Lower leg skin (tissue), 4 donors: ENCODE measurements around the gene SLC40A1. TPM values are rescaled to one million over a fixed set of nuclear protein-coding genes. Genes with fewer than 3 reads are reported as not detected.

ENCODE experiments used
- DNase-seq, 2 donors: peaks; one replicate each; pipeline ENCODE4 v3.0.0-alpha.2; 2019; ENCODE audit warnings: low spot score in 2 of 2
- H3K4me3 ChIP-seq: fragments of 200-600 bp; sonication (generic); 2 replicates; pipeline ENCODE4 v1.5.1; 2017; ENCODE audit warnings: mild to moderate bottlenecking, low read depth; ENCODE audit not compliant: poor library complexity, severe bottlenecking
- POLR2A ChIP-seq, 2 donors: fragments of 450-650 bp; IDR thresholded peaks; one replicate each; pipeline ENCODE4 v1.6.1; 2016 to 2017; ENCODE audit warnings: antibody characterized with exemption in 2 of 2, mild to moderate bottlenecking in 1 of 2, moderate library complexity in 1 of 2
- WGBS, 2 donors: methylation state at CpG; one replicate each; pipeline ENCODE4 v1.1.5; 2018; 5-methylcytosine and 5-hydroxymethylcytosine counted together
- intact Hi-C: fragments of 100-400 bp; cut with DNase I; formaldehyde crosslinking; loops from one replicate; pipeline ENCODE4 v1.15.0; 2023; ENCODE audit warnings: low total_unique reads
- total RNA-seq, 4 donors: library from RNA; depleted of rRNA; stranded (reverse); fragments of >200 nt; gene quantifications; one replicate each; pipeline ENCODE4 v1.1.0, GENCODE V29; 2016
- TF ChIP-seq, protein P1 (sequence below), 3 donors: fragments of 450-650 bp; IDR thresholded peaks; one replicate each; pipeline ENCODE4 v1.5.1; 2016; ENCODE audit warnings: antibody characterized with exemption in 3 of 3, mild to moderate bottlenecking in 3 of 3, moderate library complexity in 2 of 3

SLC40A1 gene
- total RNA-seq, 4 donors from 2014 or later = 16.0 to 33.1 (median 18.1) TPM

DNA sequence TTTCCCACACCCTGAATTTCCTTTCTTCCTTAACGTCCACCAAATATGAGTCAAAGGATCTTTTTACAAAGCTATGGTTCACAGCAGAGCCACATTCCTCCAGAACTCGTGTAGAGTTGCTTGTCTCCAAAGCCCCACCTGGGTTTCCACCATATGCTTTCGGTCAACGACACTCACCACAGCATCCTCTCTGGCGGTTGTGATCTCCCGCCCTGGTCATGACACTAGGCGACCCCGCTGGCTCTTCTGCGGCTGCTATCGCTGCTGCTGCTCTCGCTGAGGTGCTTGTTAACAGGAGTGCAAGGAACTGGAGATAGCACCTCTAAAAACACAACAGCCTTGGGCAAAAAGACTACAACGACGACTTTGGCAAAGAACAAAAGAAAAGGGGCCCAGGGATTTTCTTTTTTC lies 340 bp downstream of the SLC40A1 start:
- TF ChIP-seq, protein P1, sequence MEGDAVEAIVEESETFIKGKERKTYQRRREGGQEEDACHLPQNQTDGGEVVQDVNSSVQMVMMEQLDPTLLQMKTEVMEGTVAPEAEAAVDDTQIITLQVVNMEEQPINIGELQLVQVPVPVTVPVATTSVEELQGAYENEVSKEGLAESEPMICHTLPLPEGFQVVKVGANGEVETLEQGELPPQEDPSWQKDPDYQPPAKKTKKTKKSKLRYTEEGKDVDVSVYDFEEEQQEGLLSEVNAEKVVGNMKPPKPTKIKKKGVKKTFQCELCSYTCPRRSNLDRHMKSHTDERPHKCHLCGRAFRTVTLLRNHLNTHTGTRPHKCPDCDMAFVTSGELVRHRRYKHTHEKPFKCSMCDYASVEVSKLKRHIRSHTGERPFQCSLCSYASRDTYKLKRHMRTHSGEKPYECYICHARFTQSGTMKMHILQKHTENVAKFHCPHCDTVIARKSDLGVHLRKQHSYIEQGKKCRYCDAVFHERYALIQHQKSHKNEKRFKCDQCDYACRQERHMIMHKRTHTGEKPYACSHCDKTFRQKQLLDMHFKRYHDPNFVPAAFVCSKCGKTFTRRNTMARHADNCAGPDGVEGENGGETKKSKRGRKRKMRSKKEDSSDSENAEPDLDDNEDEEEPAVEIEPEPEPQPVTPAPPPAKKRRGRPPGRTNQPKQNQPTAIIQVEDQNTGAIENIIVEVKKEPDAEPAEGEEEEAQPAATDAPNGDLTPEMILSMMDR (IDR thresholded peaks at IDR 0.05) = no peak
- TF ChIP-seq POLR2A (IDR thresholded peaks at IDR 0.05) = no peak
- intact Hi-C loops = no loop called here
- peak overlapping the region; percentile 71 for H3K4me3 ChIP-seq
- 0 to 1% methylated on average over 13 of the region's 13 CpGs for WGBS, 2 donors
- no peak for DNase-seq

DNA sequence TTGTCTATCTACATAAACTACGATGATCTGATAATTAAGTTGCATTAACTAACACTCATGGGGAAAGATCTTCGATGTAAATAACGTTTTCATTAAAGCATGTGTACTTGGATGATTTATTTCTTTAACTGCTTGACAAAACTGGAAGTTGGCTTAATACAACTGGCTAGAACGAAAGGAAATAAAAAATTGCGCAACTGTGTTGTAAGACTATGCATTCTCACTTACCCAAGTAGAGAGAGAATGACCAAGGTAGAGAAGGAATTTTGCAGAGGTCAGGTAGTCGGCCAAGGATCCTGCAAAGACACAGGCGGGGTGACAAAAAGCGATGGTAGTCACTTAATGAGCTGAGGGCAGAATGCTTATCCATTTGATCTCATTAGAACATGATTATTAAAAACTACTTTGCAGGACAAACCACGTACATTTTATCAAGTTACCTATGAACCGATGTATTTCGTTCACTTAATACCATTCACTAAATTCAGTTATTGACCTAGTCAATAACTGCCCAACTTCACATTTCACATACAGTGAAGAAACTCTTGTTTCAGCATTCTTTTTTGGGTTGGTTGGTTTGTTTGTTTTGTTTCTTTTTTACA lies 900 bp downstream of the SLC40A1 start:
- WGBS, 2 donors = 26 to 29% methylated on average over 11 of the region's 11 CpGs
- H3K4me3 ChIP-seq = peak overlapping the region; percentile 71
- intact Hi-C loops = no loop called here
- DNase-seq = no peak
- TF ChIP-seq POLR2A (IDR thresholded peaks at IDR 0.05) = no peak
- TF ChIP-seq, protein P1 (IDR thresholded peaks at IDR 0.05) = no peak

DNA sequence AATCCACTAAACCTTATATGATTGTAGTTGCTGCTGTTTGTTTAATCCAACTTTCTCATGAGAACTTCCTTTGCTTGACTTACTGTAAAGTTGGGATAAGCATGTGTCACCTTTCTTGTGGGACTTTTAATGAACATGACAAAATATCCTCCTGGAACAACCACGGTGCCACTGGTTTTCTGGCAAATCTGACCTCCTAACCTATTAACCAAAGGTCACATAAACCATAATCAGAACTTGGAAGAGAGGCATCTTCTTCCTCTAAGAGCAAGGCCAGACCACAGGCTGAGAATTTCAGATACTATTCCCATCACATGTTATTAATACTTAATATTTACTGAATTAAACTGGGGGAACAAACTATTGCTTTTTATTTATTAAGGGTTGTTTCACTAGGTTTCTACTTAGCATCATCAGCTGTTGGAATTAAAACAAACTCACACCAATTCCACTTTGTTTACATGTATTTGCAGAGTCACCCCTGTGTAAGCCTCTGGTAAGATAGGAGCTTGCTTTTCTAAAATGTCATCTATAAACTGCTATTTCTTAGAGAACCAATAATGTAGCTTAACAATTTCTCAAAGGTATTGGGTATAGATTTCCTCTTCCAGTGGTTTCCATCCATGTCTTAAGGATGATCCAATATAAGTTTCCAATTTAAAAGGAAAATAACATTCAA lies 2.2 kb downstream of the SLC40A1 start:
- 56 to 57% methylated on average over 1 of the region's 1 CpG for WGBS, 2 donors
- intact Hi-C loops = no loop called here
- TF ChIP-seq, protein P1 (IDR thresholded peaks at IDR 0.05) = no peak
- TF ChIP-seq POLR2A (IDR thresholded peaks at IDR 0.05) = no peak
- no peak for DNase-seq
- no peak overlapping the region for H3K4me3 ChIP-seq

DNA sequence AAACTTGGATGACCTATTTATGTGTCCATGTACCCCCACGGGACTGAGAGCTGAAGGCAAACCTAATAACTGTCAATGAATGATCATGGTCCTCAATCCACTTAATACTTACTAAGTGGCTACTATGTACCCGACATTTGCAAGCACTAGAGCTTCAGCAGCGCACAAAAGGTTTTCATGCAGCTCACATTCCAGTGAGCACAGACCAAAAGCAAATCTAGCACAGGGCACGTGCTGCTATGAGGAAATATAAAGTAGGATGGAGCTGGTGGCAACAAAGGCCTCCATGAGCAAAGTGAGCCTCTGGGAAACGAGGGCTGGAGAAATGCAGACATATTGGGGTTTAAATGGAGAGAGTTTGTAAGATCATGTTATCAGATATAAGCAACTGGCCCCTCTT lies 3.5 kb downstream of the SLC40A1 start:
- WGBS, 2 donors = 81 to 84% methylated on average over 5 of the region's 5 CpGs
- H3K4me3 ChIP-seq = no peak overlapping the region
- TF ChIP-seq POLR2A (IDR thresholded peaks at IDR 0.05) = no peak
- TF ChIP-seq, protein P1 (IDR thresholded peaks at IDR 0.05) = no peak
- intact Hi-C loops = no loop called here
- no peak for DNase-seq

DNA sequence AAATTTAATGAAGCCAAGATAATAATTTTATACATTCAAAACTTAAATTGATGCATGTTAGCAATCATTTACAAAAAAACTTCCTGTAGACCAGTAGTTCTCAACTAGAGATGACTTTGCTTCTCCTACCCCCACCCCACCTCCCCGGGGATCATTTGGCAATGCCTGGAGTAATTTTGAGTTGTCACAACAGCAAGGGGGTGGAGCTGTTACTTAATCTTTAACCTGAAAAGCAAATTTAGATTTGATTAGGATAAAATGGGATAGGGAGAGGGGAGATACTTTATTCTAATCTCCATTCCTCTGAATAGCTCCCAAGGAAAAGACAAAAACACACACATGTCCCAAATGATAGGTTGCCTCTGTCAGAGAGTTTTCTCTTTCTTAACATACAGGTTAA lies 4.2 kb downstream of the SLC40A1 start:
- no peak overlapping the region for H3K4me3 ChIP-seq
- WGBS, 2 donors = 32 to 33% methylated on average over 1 of the region's 1 CpG
- DNase-seq = peak in 1 of 2 donors; percentile 38
- intact Hi-C loops = no loop called here
- TF ChIP-seq POLR2A (IDR thresholded peaks at IDR 0.05) = no peak
- TF ChIP-seq, protein P1 (IDR thresholded peaks at IDR 0.05) = no peak
